Aorta (tissue), 5 donors: Measurements from ENCODE around the gene ELF4. TPM values are rescaled to one million over a fixed set of nuclear protein-coding genes. Genes with fewer than 3 reads are reported as not detected.

Source experiments
- ATAC-seq: fragments of 200-7000 bp; cut with Tn5 transposase; one replicate; pipeline ENCODE4 v1.9.1; 2022; ENCODE audit warnings: moderate library complexity; ENCODE audit not compliant: low FRiP score
- DNase-seq, 2 donors: peaks; one replicate each; pipeline ENCODE4 v3.0.0-alpha.2; 2020
- H3K27ac ChIP-seq, 2 donors: one replicate each; pipeline ENCODE4 v1.5.1; 2013; ENCODE audit warnings: low read length in 2 of 2, mild to moderate bottlenecking in 2 of 2, moderate library complexity in 2 of 2, control low read depth in 1 of 2, inconsistent platforms in 1 of 2, low read depth in 1 of 2
- H3K27me3 ChIP-seq, 2 donors: one replicate each; pipeline ENCODE4 v1.6.1; 2013; ENCODE audit warnings: control low read depth in 1 of 2, low read length in 1 of 2, mild to moderate bottlenecking in 1 of 2, moderate library complexity in 1 of 2; ENCODE audit not compliant: insufficient read depth in 2 of 2, control insufficient read depth in 1 of 2
- H3K36me3 ChIP-seq, 2 donors: one replicate each; pipeline ENCODE4 v1.6.1; 2013; ENCODE audit warnings: control low read depth in 1 of 2, low read length in 1 of 2, mild to moderate bottlenecking in 1 of 2; ENCODE audit not compliant: insufficient read depth in 2 of 2, control insufficient read depth in 1 of 2
- H3K4me1 ChIP-seq, 2 donors: one replicate each; pipeline ENCODE4 v1.6.1; 2013; ENCODE audit warnings: low read length in 2 of 2, control low read depth in 1 of 2, mild to moderate bottlenecking in 1 of 2, moderate library complexity in 1 of 2; ENCODE audit not compliant: insufficient read depth in 2 of 2, control insufficient read depth in 1 of 2
- H3K4me3 ChIP-seq, 2 donors: one replicate each; pipeline ENCODE4 v1.5.1; 2013; ENCODE audit warnings: low read length in 2 of 2, control low read depth in 1 of 2, mild to moderate bottlenecking in 1 of 2
- H3K9me3 ChIP-seq: one replicate; pipeline ENCODE4 v1.6.1; 2013; ENCODE audit warnings: mild to moderate bottlenecking, low read length; ENCODE audit not compliant: control insufficient read depth
- WGBS, 2 donors: extraction: QIAGEN DNeasy Blood & Tissue Kit; methylation state at CpG; one replicate each; pipeline ENCODE4 v1.1.7; 2013; 5-methylcytosine and 5-hydroxymethylcytosine counted together
- intact Hi-C, 2 donors: fragments of 100-400 bp; cut with DNase I; formaldehyde crosslinking; loops; one replicate each; pipeline versions ENCODE4 v1.14.2 to v1.15.0; 2022
- polyA plus RNA-seq, 2 donors: library from polyadenylated mRNA; stranded (reverse); fragments of 200-250 nt; gene quantifications; one replicate each; pipeline ENCODE4 v1.2.3, GENCODE V29; 2013
- total RNA-seq, 2 donors: library from RNA; stranded (reverse); fragmentation: NEBNext Ultra II Directional; extraction: Animal tissue kit (Norgen Biotek cat#: 25700); gene quantifications; one replicate each; pipeline ENCODE4 v1.2.1, GENCODE V29; 2021
- donor health status: healthy with polysubstance abuse.
- donor health status: Bipolar disorder and iron deficiency.
- donor health status: DM: no; HTN: no; CAD: no.
- donor health status: DM: no; HTN: no; CAD: no.
- donor health status: DM: yes; HTN: yes; CAD: no.

ELF4 gene
- total and polyA plus RNA-seq, 4 donors = 3.6 to 20.8 (median 9.5) TPM

DNA sequence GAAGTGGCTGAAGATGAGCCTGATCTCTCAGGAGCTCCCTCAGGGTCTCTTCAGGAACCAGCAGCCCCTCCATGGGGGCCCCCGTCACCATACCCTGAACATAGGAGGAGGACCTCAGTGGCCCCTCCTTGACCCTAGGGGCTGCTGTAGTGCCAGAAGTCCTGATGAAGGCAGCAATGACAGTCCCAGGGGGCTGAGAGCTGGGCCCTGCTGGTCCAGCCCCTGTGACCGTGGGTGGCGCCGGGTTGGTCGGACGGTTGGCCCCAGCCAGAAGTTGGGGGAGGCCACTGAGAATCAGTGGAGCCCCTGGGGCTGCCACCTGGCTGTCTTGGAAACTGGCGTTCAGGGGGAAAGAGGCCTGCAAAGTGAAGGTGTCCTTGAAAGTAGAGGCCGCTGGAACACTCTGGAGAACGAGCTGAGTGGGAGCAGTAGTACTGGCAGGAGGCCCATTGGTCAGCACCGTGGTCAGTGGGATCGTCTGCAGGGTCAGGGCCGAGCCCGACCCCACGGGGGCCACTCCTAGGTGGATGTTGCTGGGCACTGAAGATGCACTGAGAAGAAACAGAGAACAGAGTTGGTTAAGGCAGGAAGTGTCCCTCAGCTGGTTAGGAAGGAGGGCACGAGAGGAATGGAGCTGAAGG is 43.2 kb downstream of the ELF4 start:
- DNase-seq = no peak
- no peak overlapping the region for H3K27ac ChIP-seq
- ATAC-seq = no peak
- intact Hi-C loops = no loop called here
- no peak overlapping the region for H3K4me3 ChIP-seq
- peaks cover 0 to 3% of the 10 kb centered on the region in 2 donors for H3K36me3 ChIP-seq
- 85% methylated on average over 15 of the region's 15 CpGs for WGBS, 2 donors
- no peaks in the 10 kb centered on the region for H3K27me3 ChIP-seq
- H3K9me3 ChIP-seq = no peaks in the 10 kb centered on the region
- no peaks in the 10 kb centered on the region for H3K4me1 ChIP-seq

DNA sequence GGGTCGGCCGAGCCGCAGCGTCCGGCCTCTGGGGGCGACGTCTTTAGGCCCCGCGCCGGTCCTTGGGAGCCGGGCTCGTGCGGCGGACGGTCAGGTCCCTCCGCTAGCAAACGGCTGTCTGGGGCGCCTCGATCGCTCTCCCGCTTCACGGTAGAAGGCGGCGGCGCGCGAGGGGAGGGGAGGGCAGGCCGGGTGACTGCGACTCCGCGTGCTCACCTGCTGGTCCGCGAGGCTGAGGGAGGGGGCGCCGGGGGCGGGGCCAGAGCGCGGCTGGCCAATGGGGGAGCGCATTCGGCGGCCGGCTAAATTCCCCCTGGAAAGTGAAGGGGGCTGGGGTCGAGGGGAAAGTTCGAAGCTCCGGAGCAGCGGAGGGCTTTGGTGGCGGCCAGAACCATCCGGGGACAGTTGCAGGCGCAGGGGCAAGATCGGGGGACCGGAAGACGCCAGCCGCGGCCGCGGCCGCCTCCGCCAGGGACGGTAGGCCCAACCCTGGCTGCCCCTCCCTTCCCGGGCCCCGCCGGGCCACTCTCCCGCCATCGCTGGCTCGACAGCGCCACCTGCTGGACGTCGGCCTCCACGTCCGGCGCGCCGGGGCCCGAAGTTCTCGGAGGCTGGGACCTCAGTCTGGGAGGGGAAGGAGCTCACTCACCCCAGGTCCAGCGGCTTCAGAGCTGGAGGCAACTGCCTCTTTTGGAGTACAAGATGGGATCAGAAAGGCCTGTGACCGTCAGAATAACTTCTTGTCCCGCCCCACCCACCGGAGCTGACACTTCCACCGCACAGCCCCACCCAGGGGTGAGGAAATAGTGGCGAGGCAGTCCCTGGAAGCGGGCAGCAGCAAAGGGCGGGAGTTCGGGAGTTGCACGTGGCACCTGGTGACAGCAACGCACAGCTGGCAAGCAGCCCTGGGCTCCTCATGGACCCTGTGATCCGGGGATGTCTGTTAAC is 49.9 kb downstream of the ELF4 start:
- ATAC-seq (peak; percentile 93), DNase-seq (peak; percentile 85 to 95)
- no peaks in the 10 kb centered on the region for H3K36me3 ChIP-seq
- H3K4me3 ChIP-seq = peak overlapping the region in 1 of 2 donors; percentile 1
- no peaks in the 10 kb centered on the region for H3K4me1 ChIP-seq
- intact Hi-C loops = loop anchor here in 1 of 2 donors (2.0 kb wide), 2 partner anchors 130 to 454 kb away; no protein-coding TSS in a partner anchor
- no peak overlapping the region for H3K27ac ChIP-seq
- H3K27me3 ChIP-seq = no peaks in the 10 kb centered on the region
- no peaks in the 10 kb centered on the region for H3K9me3 ChIP-seq
- WGBS, 2 donors = 0 to 29% methylated on average over 84 to 87 of the region's 87 CpGs

DNA sequence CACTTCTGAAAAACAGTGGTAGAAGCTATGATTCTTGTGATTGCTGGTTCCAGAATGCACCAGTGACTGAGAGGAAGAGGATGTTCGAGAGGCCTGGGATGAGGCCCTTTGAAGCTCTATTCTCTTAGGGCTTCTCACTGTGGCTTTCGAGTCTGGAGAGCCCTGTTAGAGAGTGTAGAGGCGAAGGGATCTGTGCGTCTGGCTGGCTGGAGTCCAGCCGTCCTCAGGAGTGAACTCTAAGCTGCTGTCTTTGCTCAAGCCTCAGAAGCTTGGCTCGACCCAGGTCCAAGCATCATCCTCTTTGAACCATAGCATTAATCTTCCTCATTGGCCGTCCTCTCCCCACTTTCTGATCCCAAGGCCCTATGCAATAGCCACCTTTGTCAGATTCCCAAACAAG is 51.6 kb downstream of the ELF4 start:
- H3K4me3 ChIP-seq = no peak overlapping the region
- intact Hi-C loops = loop anchor here in 1 of 2 donors (5.0 kb wide), 1 partner anchor 131 kb away; no protein-coding TSS in a partner anchor
- no peak for ATAC-seq
- no peaks in the 10 kb centered on the region for H3K27me3 ChIP-seq
- WGBS, 2 donors = 70 to 81% methylated on average over 7 of the region's 7 CpGs
- H3K36me3 ChIP-seq = no peaks in the 10 kb centered on the region
- no peaks in the 10 kb centered on the region for H3K4me1 ChIP-seq
- H3K9me3 ChIP-seq = no peaks in the 10 kb centered on the region
- H3K27ac ChIP-seq = no peak overlapping the region
- no peak for DNase-seq

DNA sequence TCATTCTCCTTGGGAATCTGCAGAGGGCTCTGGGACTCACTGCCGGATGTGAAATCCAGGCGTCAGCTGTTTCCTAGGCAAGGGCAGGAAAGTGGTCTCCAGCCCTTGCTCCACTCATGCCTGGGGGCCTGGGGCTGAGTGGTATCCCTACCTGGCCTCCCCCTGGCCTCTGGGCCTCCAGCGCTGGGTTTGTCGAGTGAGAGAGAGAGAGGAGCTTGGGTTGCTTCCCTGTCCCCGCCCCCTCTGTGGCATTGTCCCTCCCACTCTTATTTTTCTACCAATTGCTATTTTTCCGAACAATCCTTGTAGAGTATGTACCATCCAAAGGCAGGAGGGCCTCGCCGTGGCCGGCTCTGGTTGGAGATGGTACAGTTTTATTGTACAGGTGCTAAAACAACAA is 53.1 kb downstream of the ELF4 start:
- no peak for ATAC-seq
- WGBS, 2 donors = 74 to 76% methylated on average over 9 of the region's 9 CpGs

DNA sequence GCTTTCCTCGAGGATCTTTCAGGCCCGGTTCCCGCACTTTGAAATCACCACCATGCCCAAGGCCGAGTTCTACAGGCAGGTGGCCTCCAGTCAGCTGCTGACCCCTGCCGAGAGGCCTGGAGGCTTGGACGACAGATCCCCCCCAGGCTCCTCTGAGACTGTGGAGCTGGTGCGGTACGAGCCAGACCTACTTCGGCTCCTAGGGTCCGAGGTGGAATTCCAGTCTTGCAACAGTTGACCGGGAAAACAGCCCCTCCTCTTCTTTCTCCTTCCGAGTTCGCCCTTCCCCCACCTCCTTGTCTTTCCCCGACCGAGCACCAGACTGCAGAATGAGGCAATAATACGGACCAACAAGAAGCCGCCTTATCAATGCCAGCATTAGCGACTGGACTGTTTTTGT is 54.4 kb downstream of the ELF4 start:
- Histone ChIP-seq H3K4me1 (no peaks in the 10 kb centered on the region), H3K4me3 (no peak overlapping the region), H3K27ac (no peak overlapping the region), H3K9me3 (no peaks in the 10 kb centered on the region), H3K27me3 (no peaks in the 10 kb centered on the region), H3K36me3 (peaks cover 0 to 2% of the 10 kb centered on the region in 2 donors)
- intact Hi-C loops = loop anchor here in 1 of 2 donors (5.0 kb wide), 1 partner anchor 129 kb away; no protein-coding TSS in a partner anchor
- 73 to 86% methylated on average over 18 of the region's 18 CpGs for WGBS, 2 donors
- DNase-seq (no peak), ATAC-seq (no peak)

More for the DNA sequence above, 53.1 kb downstream of the ELF4 start:
- intact Hi-C loops = loop anchor here in 1 of 2 donors (5.0 kb wide), 1 partner anchor 130 kb away; no protein-coding TSS in a partner anchor
- Histone ChIP-seq H3K36me3 (peaks cover 0 to 1% of the 10 kb centered on the region in 2 donors), H3K27ac (no peak overlapping the region), H3K9me3 (no peaks in the 10 kb centered on the region), H3K27me3 (no peaks in the 10 kb centered on the region), H3K4me3 (no peak overlapping the region), H3K4me1 (no peaks in the 10 kb centered on the region)
- DNase-seq = no peak

DNA sequence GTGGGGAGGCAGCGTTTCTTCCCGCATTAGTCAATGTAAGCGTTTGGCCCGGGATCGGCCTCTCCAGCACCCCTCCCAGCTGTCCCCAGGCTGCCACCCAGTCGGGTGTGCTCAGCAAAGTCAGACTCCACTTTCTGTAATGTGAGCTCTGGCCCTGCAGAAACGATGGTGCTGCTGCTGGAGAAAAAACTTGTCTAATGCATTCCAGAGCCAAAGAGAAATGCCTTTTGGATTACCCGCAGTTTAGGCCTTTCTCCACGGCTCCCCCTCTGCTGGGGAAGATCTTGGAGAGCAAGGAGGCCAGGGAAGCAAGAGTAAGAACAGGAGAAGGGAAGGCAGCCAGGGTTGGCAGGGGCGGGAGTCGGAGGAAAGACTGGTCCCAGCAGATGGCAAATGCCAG is 55.2 kb downstream of the ELF4 start:
- Histone ChIP-seq H3K27me3 (no peaks in the 10 kb centered on the region), H3K9me3 (no peaks in the 10 kb centered on the region), H3K4me1 (no peaks in the 10 kb centered on the region), H3K27ac (peak overlapping the region in 1 of 2 donors; percentile 34), H3K36me3 (peaks cover 0 to 2% of the 10 kb centered on the region in 2 donors), H3K4me3 (no peak overlapping the region)
- intact Hi-C loops = loop anchor here in 1 of 2 donors (5.0 kb wide), 1 partner anchor 128 kb away; no protein-coding TSS in a partner anchor
- ATAC-seq (peak; percentile 53), DNase-seq (peak in 1 of 2 donors; percentile 66)
- WGBS, 2 donors = 9 to 32% methylated on average over 11 of the region's 11 CpGs

DNA sequence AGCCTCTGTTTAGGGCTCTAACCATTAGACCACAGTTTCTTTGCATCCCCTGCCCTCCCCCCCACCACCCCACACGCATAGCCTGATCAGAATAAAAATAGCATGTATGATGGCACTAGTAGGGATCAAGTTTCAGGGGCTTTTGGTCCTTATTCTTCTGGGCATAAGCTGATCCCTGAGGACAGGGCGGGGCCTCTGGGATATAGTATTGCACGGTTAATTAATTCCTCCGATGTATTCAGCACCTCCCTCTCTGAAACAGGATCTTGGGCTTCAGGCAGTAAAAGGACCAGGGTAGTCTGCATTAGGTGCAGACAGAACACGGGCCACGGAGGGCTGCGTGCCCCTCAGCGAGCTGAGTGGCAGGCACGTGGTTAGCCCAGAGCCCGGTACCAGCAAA is 57.1 kb downstream of the ELF4 start:
- WGBS, 2 donors = 79 to 88% methylated on average over 10 of the region's 10 CpGs
- DNase-seq (no peak), ATAC-seq (no peak)
- Histone ChIP-seq H3K27me3 (no peaks in the 10 kb centered on the region), H3K27ac (no peak overlapping the region), H3K4me1 (no peaks in the 10 kb centered on the region), H3K4me3 (no peak overlapping the region), H3K9me3 (no peaks in the 10 kb centered on the region), H3K36me3 (peaks cover 0 to 2% of the 10 kb centered on the region in 2 donors)
- intact Hi-C loops = no loop called here

DNA sequence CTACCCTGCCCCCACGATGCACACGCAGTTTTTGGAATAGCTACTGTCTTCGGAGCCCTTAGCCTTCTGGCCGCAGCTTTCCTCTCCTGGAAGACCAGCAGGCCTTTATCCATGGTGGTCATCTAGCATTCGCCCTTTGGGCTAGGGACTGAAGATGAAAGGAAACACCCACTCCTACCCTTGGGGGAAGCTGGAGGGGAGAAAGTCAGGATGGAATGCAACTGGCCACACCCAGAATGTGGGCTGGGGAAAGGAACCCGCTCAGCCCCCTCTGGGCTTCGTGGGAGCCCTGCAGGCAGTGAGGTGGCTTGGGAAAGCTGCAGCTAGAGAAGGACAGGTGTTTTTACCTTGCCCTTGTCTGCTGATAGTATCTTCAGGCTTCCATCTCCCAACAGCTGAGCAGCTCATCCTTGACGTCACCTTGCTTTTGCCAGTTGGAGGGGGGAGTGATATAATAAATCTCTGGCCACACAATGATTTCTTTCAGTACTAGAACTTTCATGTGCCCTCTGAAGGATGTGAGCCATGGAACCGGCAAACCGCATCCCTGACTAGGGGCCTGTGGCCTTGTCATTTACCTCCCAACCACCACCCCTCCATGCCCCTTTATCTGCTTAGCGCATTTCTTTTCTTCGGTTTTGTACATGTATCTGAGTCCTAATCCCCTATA is 59.0 kb downstream of the ELF4 start:
- no peak for ATAC-seq
- WGBS, 2 donors = 84% methylated on average over 12 of the region's 12 CpGs
- intact Hi-C loops = no loop called here

More for the DNA sequence above, 59.0 kb downstream of the ELF4 start:
- no peak for DNase-seq
- Histone ChIP-seq H3K27me3 (no peaks in the 10 kb centered on the region), H3K4me1 (no peaks in the 10 kb centered on the region), H3K36me3 (peaks cover 0 to 4% of the 10 kb centered on the region in 2 donors), H3K9me3 (no peaks in the 10 kb centered on the region), H3K4me3 (no peak overlapping the region), H3K27ac (no peak overlapping the region)
